Measurements from ENCODE around the gene CTDSPL.

Gene CTDSPL

GRCh38 chr3:38020342-38020726 lies 158.7 kb downstream of the CTDSPL start:
- peaks cover 0 to 14% of the 10 kb centered on the region in 2 donors for H3K9me3 ChIP-seq (ENCODE audit: control insufficient read depth in 2 of 2, low read length in 2 of 2)
- no peaks in the 10 kb centered on the region for H3K27me3 ChIP-seq (ENCODE audit: control insufficient read depth in 1 of 2, insufficient read depth in 2 of 2, low read length in 2 of 2)
- peaks cover 13% of the 10 kb centered on the region for H3K4me1 ChIP-seq (ENCODE audit: control insufficient read depth, insufficient read depth, low read length)
- no peak overlapping the region for H3K27ac ChIP-seq (ENCODE audit: low read length)
- no peak overlapping the region for H3K4me3 ChIP-seq (ENCODE audit: low read length in 2 of 2)
- H3K9ac ChIP-seq (ENCODE audit: low read length in 2 of 2) = no peak overlapping the region
- H3K36me3 ChIP-seq (ENCODE audit: control insufficient read depth in 2 of 2, insufficient read depth in 2 of 2, low read length in 2 of 2) = peaks cover 22 to 35% of the 10 kb centered on the region in 2 donors

GRCh38 chr3:38021196-38021595 lies 159.5 kb downstream of the CTDSPL start:
- Histone ChIP-seq H3K4me1 (ENCODE audit: control insufficient read depth, insufficient read depth, low read length) (peaks cover 20% of the 10 kb centered on the region), H3K4me3 (ENCODE audit: low read length in 2 of 2) (no peak overlapping the region), H3K36me3 (ENCODE audit: control insufficient read depth in 2 of 2, insufficient read depth in 2 of 2, low read length in 2 of 2) (peaks cover 15 to 26% of the 10 kb centered on the region in 2 donors), H3K27ac (ENCODE audit: low read length) (no peak overlapping the region), H3K9me3 (ENCODE audit: control insufficient read depth in 2 of 2, low read length in 2 of 2) (peaks cover 0 to 8% of the 10 kb centered on the region in 2 donors), H3K27me3 (ENCODE audit: control insufficient read depth in 1 of 2, insufficient read depth in 2 of 2, low read length in 2 of 2) (no peaks in the 10 kb centered on the region), H3K9ac (ENCODE audit: low read length in 2 of 2) (no peak overlapping the region)

GRCh38 chr3:38022301-38022700 lies 160.6 kb downstream of the CTDSPL start:
- Histone ChIP-seq H3K27ac (ENCODE audit: low read length) (no peak overlapping the region), H3K9ac (ENCODE audit: low read length in 2 of 2) (no peak overlapping the region), H3K4me3 (ENCODE audit: low read length in 2 of 2) (no peak overlapping the region), H3K27me3 (ENCODE audit: control insufficient read depth in 1 of 2, insufficient read depth in 2 of 2, low read length in 2 of 2) (no peaks in the 10 kb centered on the region), H3K4me1 (ENCODE audit: control insufficient read depth, insufficient read depth, low read length) (peaks cover 22% of the 10 kb centered on the region), H3K9me3 (ENCODE audit: control insufficient read depth in 2 of 2, low read length in 2 of 2) (no peaks in the 10 kb centered on the region), H3K36me3 (ENCODE audit: control insufficient read depth in 2 of 2, insufficient read depth in 2 of 2, low read length in 2 of 2) (peaks cover 9 to 15% of the 10 kb centered on the region in 2 donors)

- no peaks in the 10 kb centered on the region for H3K9me3 ChIP-seq (ENCODE audit: control insufficient read depth in 2 of 2, low read length in 2 of 2)
- peaks cover 6 to 11% of the 10 kb centered on the region in 2 donors for H3K36me3 ChIP-seq (ENCODE audit: control insufficient read depth in 2 of 2, insufficient read depth in 2 of 2, low read length in 2 of 2)
- H3K27ac ChIP-seq (ENCODE audit: low read length) = peak overlapping the region; percentile 96
- H3K27me3 ChIP-seq (ENCODE audit: control insufficient read depth in 1 of 2, insufficient read depth in 2 of 2, low read length in 2 of 2) = no peaks in the 10 kb centered on the region
- peak overlapping the region; percentile 86 to 90 for H3K4me3 ChIP-seq (ENCODE audit: low read length in 2 of 2)
- H3K9ac ChIP-seq (ENCODE audit: low read length in 2 of 2) = peak overlapping the region; percentile 71 to 97
- peaks cover 24% of the 10 kb centered on the region for H3K4me1 ChIP-seq (ENCODE audit: control insufficient read depth, insufficient read depth, low read length)
Measured at GRCh38 chr3:38022896-38023709, 161.4 kb downstream of the CTDSPL start.

- Histone ChIP-seq H3K27me3 (ENCODE audit: control insufficient read depth in 1 of 2, insufficient read depth in 2 of 2, low read length in 2 of 2) (no peaks in the 10 kb centered on the region), H3K9me3 (ENCODE audit: control insufficient read depth in 2 of 2, low read length in 2 of 2) (no peaks in the 10 kb centered on the region), H3K36me3 (ENCODE audit: control insufficient read depth in 2 of 2, insufficient read depth in 2 of 2, low read length in 2 of 2) (no peaks in the 10 kb centered on the region), H3K9ac (ENCODE audit: low read length in 2 of 2) (no peak overlapping the region), H3K27ac (ENCODE audit: low read length) (no peak overlapping the region), H3K4me1 (ENCODE audit: control insufficient read depth, insufficient read depth, low read length) (peaks cover 52% of the 10 kb centered on the region), H3K4me3 (ENCODE audit: low read length in 2 of 2) (no peak overlapping the region)
Measured at GRCh38 chr3:38026856-38027255, 165.2 kb downstream of the CTDSPL start.

- H3K9ac ChIP-seq (ENCODE audit: low read length in 2 of 2) = no peak overlapping the region
- H3K9me3 ChIP-seq (ENCODE audit: control insufficient read depth in 2 of 2, low read length in 2 of 2) = no peaks in the 10 kb centered on the region
- no peaks in the 10 kb centered on the region for H3K27me3 ChIP-seq (ENCODE audit: control insufficient read depth in 1 of 2, insufficient read depth in 2 of 2, low read length in 2 of 2)
- peaks cover 52% of the 10 kb centered on the region for H3K4me1 ChIP-seq (ENCODE audit: control insufficient read depth, insufficient read depth, low read length)
- peak overlapping the region in 1 of 2 donors; percentile 82 for H3K4me3 ChIP-seq (ENCODE audit: low read length in 2 of 2)
- no peaks in the 10 kb centered on the region for H3K36me3 ChIP-seq (ENCODE audit: control insufficient read depth in 2 of 2, insufficient read depth in 2 of 2, low read length in 2 of 2)
- peak overlapping the region; percentile 62 for H3K27ac ChIP-seq (ENCODE audit: low read length)
Measured at GRCh38 chr3:38027466-38028465, 166.1 kb downstream of the CTDSPL start.

- Histone ChIP-seq H3K9me3 (ENCODE audit: control insufficient read depth in 2 of 2, low read length in 2 of 2) (no peaks in the 10 kb centered on the region), H3K27me3 (ENCODE audit: control insufficient read depth in 1 of 2, insufficient read depth in 2 of 2, low read length in 2 of 2) (no peaks in the 10 kb centered on the region), H3K4me1 (ENCODE audit: control insufficient read depth, insufficient read depth, low read length) (peaks cover 48% of the 10 kb centered on the region), H3K27ac (ENCODE audit: low read length) (peak overlapping the region; percentile 90), H3K9ac (ENCODE audit: low read length in 2 of 2) (peak overlapping the region in 1 of 2 donors; percentile 71), H3K4me3 (ENCODE audit: low read length in 2 of 2) (peak overlapping the region in 1 of 2 donors; percentile 82), H3K36me3 (ENCODE audit: control insufficient read depth in 2 of 2, insufficient read depth in 2 of 2, low read length in 2 of 2) (no peaks in the 10 kb centered on the region)
Measured at GRCh38 chr3:38028621-38029361, 167.1 kb downstream of the CTDSPL start.

GRCh38 chr3:38029400-38030125 lies 167.9 kb downstream of the CTDSPL start, which contains the start of gene PLCD1:
Gene PLCD1, minus strand, starts transcription at chr3:38029642. Its CDS starts 103 bp downstream, at chr3:38029539.
- Histone ChIP-seq H3K36me3 (ENCODE audit: control insufficient read depth in 2 of 2, insufficient read depth in 2 of 2, low read length in 2 of 2) (no peaks in the 10 kb centered on the region), H3K27ac (ENCODE audit: low read length) (peak within 1 kb of the TSS; percentile 90), H3K9me3 (ENCODE audit: control insufficient read depth in 2 of 2, low read length in 2 of 2) (no peaks in the 10 kb centered on the region), H3K27me3 (ENCODE audit: control insufficient read depth in 1 of 2, insufficient read depth in 2 of 2, low read length in 2 of 2) (no peaks in the 10 kb centered on the region), H3K4me1 (ENCODE audit: control insufficient read depth, insufficient read depth, low read length) (peaks cover 44% of the 10 kb centered on the region), H3K4me3 (ENCODE audit: low read length in 2 of 2) (peak within 1 kb of the TSS; percentile 64 to 82), H3K9ac (ENCODE audit: low read length in 2 of 2) (peak within 1 kb of the TSS; percentile 76 to 95)

- no peaks in the 10 kb centered on the region for H3K9me3 ChIP-seq (ENCODE audit: control insufficient read depth in 2 of 2, low read length in 2 of 2)
- H3K4me3 ChIP-seq (ENCODE audit: low read length in 2 of 2) = peak overlapping the region; percentile 64 to 82
- H3K4me1 ChIP-seq (ENCODE audit: control insufficient read depth, insufficient read depth, low read length) = peaks cover 39% of the 10 kb centered on the region
- no peaks in the 10 kb centered on the region for H3K27me3 ChIP-seq (ENCODE audit: control insufficient read depth in 1 of 2, insufficient read depth in 2 of 2, low read length in 2 of 2)
- peak overlapping the region; percentile 90 for H3K27ac ChIP-seq (ENCODE audit: low read length)
- H3K36me3 ChIP-seq (ENCODE audit: control insufficient read depth in 2 of 2, insufficient read depth in 2 of 2, low read length in 2 of 2) = no peaks in the 10 kb centered on the region
- peak overlapping the region; percentile 76 to 95 for H3K9ac ChIP-seq (ENCODE audit: low read length in 2 of 2)
Measured at GRCh38 chr3:38030126-38031021, 168.7 kb downstream of the CTDSPL start.
